ENCODE results near the gene PTAFR.

DNA sequence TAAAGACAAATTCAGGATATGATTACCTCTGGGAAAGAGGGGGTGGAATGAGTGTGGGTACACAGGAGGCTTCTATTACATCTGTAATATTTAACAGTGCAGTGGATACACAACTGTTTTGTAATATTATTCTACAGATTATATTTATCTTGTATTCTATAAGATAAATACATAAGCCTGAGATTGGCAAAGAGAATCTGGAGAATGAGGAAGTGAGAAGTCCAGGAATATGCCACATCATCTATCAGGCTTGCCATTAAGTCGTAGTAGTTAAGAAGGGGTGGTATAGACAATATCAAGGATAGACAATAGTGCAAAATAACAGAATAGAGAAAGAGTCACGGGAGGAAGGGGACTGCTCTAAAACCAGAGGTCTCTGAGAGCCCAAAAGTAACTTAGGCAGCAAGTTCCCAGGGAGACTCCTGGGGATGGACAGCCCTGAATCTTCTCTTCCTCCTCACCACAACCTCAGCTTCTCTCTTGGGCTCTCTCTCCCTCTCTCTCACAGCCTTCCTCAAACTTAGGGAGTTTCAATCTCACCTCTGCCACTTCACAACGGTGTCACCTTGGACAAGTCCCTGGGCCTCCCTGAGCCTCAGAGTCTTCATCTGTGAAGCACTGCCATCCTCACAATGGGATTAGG is 14.0 kb upstream of the PTAFR start:
- no peak for TF ChIP-seq CTCF (IDR thresholded peaks at IDR 0.05)
- TF ChIP-seq POLR2A (IDR thresholded peaks at IDR 0.05): no peak
- TF ChIP-seq POLR2AphosphoS5 (IDR thresholded peaks at IDR 0.05): no peak
